ENCODE data around the gene TATDN2.

Gene TATDN2

GRCh38 chr3:10233988-10234387 is 14.3 kb upstream of the TATDN2 start:
- POLR2A ChIA-PET, result no interaction called here
- no peak overlapping the region for H3K4me3 ChIP-seq (ENCODE audit: low read depth, low read length)
- CTCF ChIA-PET, result interaction anchor here (1.5 kb wide), 1 partner anchor 14 kb away, joined by 3 read pairs; the partner anchor contains the start of gene TATDN2
- no peak for TF ChIP-seq CTCF (IDR thresholded peaks at IDR 0.05; ENCODE audit: insufficient read depth, low read length, missing control alignments)
- no peak for DNase-seq (ENCODE audit: low read depth, low spot score)

GRCh38 chr3:10234526-10235230 is 13.6 kb upstream of the TATDN2 start:
- no peak for DNase-seq (ENCODE audit: low read depth, low spot score)
- H3K4me3 ChIP-seq (ENCODE audit: low read depth, low read length), result no peak overlapping the region
- POLR2A ChIA-PET, result no interaction called here
- TF ChIP-seq CTCF (IDR thresholded peaks at IDR 0.05; ENCODE audit: insufficient read depth, low read length, missing control alignments), result no peak
- CTCF ChIA-PET, result no interaction called here

- POLR2A ChIA-PET, result no interaction called here
- no peak for TF ChIP-seq CTCF (IDR thresholded peaks at IDR 0.05; ENCODE audit: insufficient read depth, low read length, missing control alignments)
- no peak overlapping the region for H3K4me3 ChIP-seq (ENCODE audit: low read depth, low read length)
Observed at GRCh38 chr3:10235551-10235950, 12.7 kb upstream of the TATDN2 start.

GRCh38 chr3:10238345-10239183 is 9.7 kb upstream of the TATDN2 start:
- DNase-seq (ENCODE audit: low read depth, low spot score), result no peak
- ChIA-PET POLR2A (no interaction called here), CTCF (interaction anchor here (1.1 kb wide), 1 partner anchor 16 kb away, joined by 3 read pairs; no protein-coding TSS in a partner anchor)
- no peak for TF ChIP-seq CTCF (IDR thresholded peaks at IDR 0.05; ENCODE audit: insufficient read depth, low read length, missing control alignments)
- H3K4me3 ChIP-seq (ENCODE audit: low read depth, low read length), result no peak overlapping the region

More at GRCh38 chr3:10235551-10235950, 12.7 kb upstream of the TATDN2 start:
- CTCF ChIA-PET, result no interaction called here
- no peak for DNase-seq (ENCODE audit: low read depth, low spot score)

GRCh38 chr3:10240799-10241198 is 7.5 kb upstream of the TATDN2 start:
- POLR2A ChIA-PET, result no interaction called here
- no peak for TF ChIP-seq CTCF (IDR thresholded peaks at IDR 0.05; ENCODE audit: insufficient read depth, low read length, missing control alignments)
- CTCF ChIA-PET, result interaction anchor here (3.1 kb wide), 1 partner anchor 18 kb away, joined by 11 read pairs; no protein-coding TSS in a partner anchor
- H3K4me3 ChIP-seq (ENCODE audit: low read depth, low read length), result no peak overlapping the region
- DNase-seq (ENCODE audit: low read depth, low spot score), result no peak

All from AG04449 (cell line).